Mammary epithelial cell (primary cell): ENCODE measurements around the gene AMIGO1.

Experiments used
- EZH2 ChIP-seq: IDR thresholded peaks from 2 replicates; pipeline ENCODE4 v1.6.1; 2012; ENCODE audit warnings: low read length, inconsistent platforms, borderline replicate concordance
- TF ChIP-seq, protein P1 (sequence below), 2 donors: IDR thresholded peaks in 1 of 2; conservative IDR thresholded peaks in 1 of 2; 2 replicates each; pipeline ENCODE4 v1.5.1; 2011 to 2012; ENCODE audit warnings: inconsistent platforms in 2 of 2, low read length in 2 of 2, mild to moderate bottlenecking in 2 of 2, control low read depth in 1 of 2, low read depth in 1 of 2; ENCODE audit not compliant: insufficient read depth in 1 of 2; ENCODE audit errors: extremely low read depth in 1 of 2

DNA sequence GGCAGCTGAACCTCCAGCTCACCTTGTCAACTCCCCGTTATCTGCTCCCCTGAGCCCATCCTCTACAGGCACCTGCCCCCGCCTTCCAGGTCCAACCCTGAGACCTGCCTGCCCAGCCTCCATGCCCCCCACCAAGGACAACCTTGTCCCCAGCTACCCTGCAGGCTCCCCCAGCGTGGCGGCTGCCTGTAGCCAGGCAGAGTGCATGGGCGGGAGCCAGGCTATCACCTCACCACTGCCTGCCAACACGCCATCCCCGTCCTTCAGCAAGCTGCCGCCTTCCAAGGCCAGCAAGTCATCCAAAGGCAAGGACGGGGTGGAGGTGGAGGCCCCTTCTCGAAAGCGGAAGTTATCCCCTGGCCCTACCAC, 18.6 kb downstream of the AMIGO1 start:
- TF ChIP-seq, protein P1, sequence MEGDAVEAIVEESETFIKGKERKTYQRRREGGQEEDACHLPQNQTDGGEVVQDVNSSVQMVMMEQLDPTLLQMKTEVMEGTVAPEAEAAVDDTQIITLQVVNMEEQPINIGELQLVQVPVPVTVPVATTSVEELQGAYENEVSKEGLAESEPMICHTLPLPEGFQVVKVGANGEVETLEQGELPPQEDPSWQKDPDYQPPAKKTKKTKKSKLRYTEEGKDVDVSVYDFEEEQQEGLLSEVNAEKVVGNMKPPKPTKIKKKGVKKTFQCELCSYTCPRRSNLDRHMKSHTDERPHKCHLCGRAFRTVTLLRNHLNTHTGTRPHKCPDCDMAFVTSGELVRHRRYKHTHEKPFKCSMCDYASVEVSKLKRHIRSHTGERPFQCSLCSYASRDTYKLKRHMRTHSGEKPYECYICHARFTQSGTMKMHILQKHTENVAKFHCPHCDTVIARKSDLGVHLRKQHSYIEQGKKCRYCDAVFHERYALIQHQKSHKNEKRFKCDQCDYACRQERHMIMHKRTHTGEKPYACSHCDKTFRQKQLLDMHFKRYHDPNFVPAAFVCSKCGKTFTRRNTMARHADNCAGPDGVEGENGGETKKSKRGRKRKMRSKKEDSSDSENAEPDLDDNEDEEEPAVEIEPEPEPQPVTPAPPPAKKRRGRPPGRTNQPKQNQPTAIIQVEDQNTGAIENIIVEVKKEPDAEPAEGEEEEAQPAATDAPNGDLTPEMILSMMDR (conservative IDR thresholded peaks at IDR 0.05 in 1 of 2, IDR thresholded peaks at IDR 0.05 in 1 of 2; ENCODE audit: extremely low read depth in 1 of 2, insufficient read depth in 1 of 2, low read depth in 1 of 2, low read length in 2 of 2) = no peak
- no peak for TF ChIP-seq EZH2
